K562 (cell line): ENCODE results near the gene NEDD9. TPM values are rescaled to one million over a fixed set of nuclear protein-coding genes. Genes with fewer than 3 reads are reported as not detected.

Experiments used
- ATAC-seq: fragments of 200-7000 bp; cut with Tn5 transposase; 3 replicates; pipeline ENCODE4 v1.9.1; 2020; ENCODE audit warnings: moderate library complexity
- BruUV-seq: library from RNA; stranded (reverse); fragments of 400-500 nt; replicated peaks from 2 replicates; lab custom pipeline; 2021; lab: Mats Ljungman, UMichigan
- CTCF ChIA-PET: fragments of 300-600 bp; formaldehyde crosslinking; extraction: SDS; loops from one replicate; lab custom pipeline; 2021; ENCODE audit warnings: low intra/inter-chr PET ratio; lab: Yijun Ruan, JAX
- POLR2A ChIA-PET: fragments of 300-600, 350-650 bp; sonication (Branson Sonifier 250); formaldehyde crosslinking; extraction: SDS; loops from one replicate; lab custom pipeline; 2021; ENCODE audit warnings: antibody characterized with exemption, inconsistent platforms; lab: Yijun Ruan, JAX
- DNase-seq, 4 experiments: peaks; one replicate each; pipeline versions ENCODE4 v3.0.0 to v3.0.0-alpha.2; 2011 to 2018; ENCODE audit warnings: low spot score in 3 of 4, mixed read lengths in 3 of 4; ENCODE audit errors: extremely low read depth in 1 of 4
- FAIRE-seq: peaks from 2 replicates; lab custom pipeline; 2011; peaks lifted over from hg19 to GRCh38; lab: Jason Lieb, UNC
- H2AFZ ChIP-seq: 2 replicates; pipeline ENCODE4 v1.6.0; 2011; ENCODE audit warnings: low read depth, low read length, control low read depth, inconsistent platforms
- H3K27ac ChIP-seq: fragments of 200-600 bp; 3 replicates; pipeline ENCODE4 v1.8.0; 2011; ENCODE audit warnings: low read depth, mild to moderate bottlenecking, control low read depth, inconsistent platforms, low read length, moderate library complexity, mixed read lengths; ENCODE audit errors: extremely low read depth
- H3K27me3 ChIP-seq, 2 experiments: fragments of 300-600 bp in 1 of 2; 2 replicates in 1 of 2; 3 replicates in 1 of 2; pipeline versions ENCODE4 v1.6.0 to v1.8.0; 2011; ENCODE audit warnings: inconsistent platforms in 2 of 2, low read length in 2 of 2, mild to moderate bottlenecking in 1 of 2, mixed read lengths in 1 of 2, moderate library complexity in 1 of 2; ENCODE audit not compliant: control insufficient read depth in 2 of 2, insufficient read depth in 2 of 2
- H3K36me3 ChIP-seq: fragments of 300-600 bp; 3 replicates; pipeline ENCODE4 v1.8.0; 2011; ENCODE audit warnings: mild to moderate bottlenecking, low read length, inconsistent platforms; ENCODE audit not compliant: control insufficient read depth, insufficient read depth
- H3K4me1 ChIP-seq, 2 experiments: fragments of 200-600 bp in 1 of 2; replicated peaks in 1 of 2; 2 replicates in 1 of 2; 3 replicates in 1 of 2; pipeline versions ENCODE4 v1.5.1 to v1.8.0; 2011; ENCODE audit warnings: inconsistent platforms in 2 of 2, low read length in 2 of 2, mild to moderate bottlenecking in 1 of 2, mixed read lengths in 1 of 2, moderate library complexity in 1 of 2; ENCODE audit not compliant: control insufficient read depth in 2 of 2, insufficient read depth in 2 of 2
- H3K4me2 ChIP-seq: 2 replicates; pipeline ENCODE4 v1.6.1; 2011; ENCODE audit warnings: low read length, control low read depth, inconsistent platforms, mixed read lengths; ENCODE audit not compliant: insufficient read depth
- H3K4me3 ChIP-seq: fragments of 200-600 bp; sonication (generic), shearing (Covaris generic); 2 replicates; pipeline ENCODE4 v1.5.1; 2016; ENCODE audit warnings: control low read depth, inconsistent platforms
- H3K79me2 ChIP-seq: fragments of 200-600 bp; 3 replicates; pipeline ENCODE4 v1.8.0; 2011; ENCODE audit warnings: low read length, inconsistent platforms; ENCODE audit not compliant: control insufficient read depth, insufficient read depth
- H3K9ac ChIP-seq, 2 experiments: 2 replicates each; pipeline versions ENCODE4 v1.6.0 to v1.6.1; 2011; ENCODE audit warnings: low read depth in 2 of 2, low read length in 2 of 2, control low read depth in 1 of 2, inconsistent platforms in 1 of 2, mild to moderate bottlenecking in 1 of 2, mixed read lengths in 1 of 2; ENCODE audit not compliant: insufficient read depth in 1 of 2
- H3K9me1 ChIP-seq: one replicate; pipeline ENCODE4 v1.6.0; 2011; ENCODE audit warnings: inconsistent platforms, mild to moderate bottlenecking, low read length, moderate library complexity; ENCODE audit not compliant: control insufficient read depth, insufficient read depth
- H3K9me3 ChIP-seq: replicated peaks from 2 replicates; pipeline ENCODE4 v1.5.1; 2011; ENCODE audit warnings: low read depth, low read length, inconsistent platforms; ENCODE audit not compliant: control insufficient read depth, insufficient read depth
- H4K20me1 ChIP-seq: replicated peaks from 2 replicates; pipeline ENCODE4 v1.6.1; 2011; ENCODE audit warnings: low read length, inconsistent platforms, mixed read lengths; ENCODE audit not compliant: control insufficient read depth, insufficient read depth
- POLR2B ChIP-seq: fragments of 450-650 bp; IDR thresholded peaks from 2 replicates; pipeline ENCODE4 v1.6.1; 2018; ENCODE audit warnings: low read depth; ENCODE audit not compliant: partially characterized antibody
- ZNF384 ChIP-seq: IDR thresholded peaks from 2 replicates; pipeline ENCODE4 v1.6.1; 2012; ENCODE audit warnings: low read depth, low read length, improper control_type of control experiment
- ZNF518B ChIP-seq: fragments of 250-450 bp; sonication (Bioruptor Pico); IDR thresholded peaks from 2 replicates; pipeline ENCODE4 v1.5.0; 2021; ENCODE audit warnings: mild to moderate bottlenecking, moderate library complexity
- WGBS: fragments of 100-300 bp; shearing (Covaris generic); methylation state at CpG from one replicate; pipeline ENCODE4 v1.1.6; 2016; ENCODE audit warnings: low coverage, mixed read lengths; ENCODE audit not compliant: insufficient coverage; ENCODE audit errors: missing lambda C conversion rate; 5-methylcytosine and 5-hydroxymethylcytosine counted together
- in situ Hi-C: fragments of 300-500 bp; cut with MboI; formaldehyde crosslinking; loops from 4 replicates; pipeline ENCODE4 v1.15.0; 2018; ENCODE audit warnings: inconsistent platforms, mixed read lengths
- intact Hi-C: fragments of 100-400 bp; cut with micrococcal nuclease; formaldehyde crosslinking; loops from 2 replicates; pipeline ENCODE4 v1.14.2; 2022
- polyA plus RNA-seq, 8 experiments: library from polyadenylated mRNA; depleted of rRNA in 4 of 8; stranded (reverse) in 5 of 8; unstranded in 3 of 8; fragments of >200 nt; fragmentation: Nextera tagmentation in 2 of 8; fragmentation: Illumina TruSeq in 1 of 8; extraction: Ambion mirVana in 2 of 8; extraction: Trizol in 1 of 8; gene quantifications; 2 replicates each; pipeline versions ENCODE4 v1.2.1 to v1.2.3, GENCODE V29; 2011 to 2014; ENCODE audit warnings: inconsistent platforms in 1 of 8, missing spikeins in 1 of 8
- total RNA-seq, 7 experiments: library from RNA; depleted of rRNA in 6 of 7; stranded (reverse); fragments of >200 nt in 6 of 7; fragmentation: Illumina TruSeq in 2 of 7; extraction: Trizol in 2 of 7; gene quantifications; 2 replicates each; pipeline versions ENCODE4 v1.2.1 to v1.2.3, GENCODE V29; 2011 to 2021; ENCODE audit warnings: low replicate concordance in 1 of 7

Gene NEDD9
- total and polyA plus RNA-seq, 9 of the 15 experiments (the other 6 are each of a cell fraction or from before 2014, with no cell fraction given): 0.04 to 0.18 (median 0.15) TPM; not detected in 6

DNA sequence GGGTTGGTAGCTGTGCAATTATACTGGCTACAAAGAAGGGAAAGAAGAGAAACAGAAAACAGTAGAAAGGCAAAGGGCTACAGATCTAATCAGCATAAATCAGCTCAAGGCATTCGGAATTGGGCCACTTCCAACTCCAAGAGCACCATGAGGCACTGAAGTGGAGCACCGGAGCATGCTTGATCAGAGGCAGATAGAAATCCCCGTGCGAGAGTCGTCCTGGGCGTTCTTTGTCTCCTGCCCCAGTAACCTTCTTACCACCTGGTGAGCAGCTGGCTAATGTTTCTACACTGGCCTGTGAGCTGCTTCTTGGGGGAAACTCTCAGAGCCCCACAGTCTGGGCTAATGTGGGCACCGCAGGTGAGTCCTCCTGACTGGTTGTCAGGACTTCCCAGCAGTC lies 16.7 kb downstream of the NEDD9 start:
- no peak for DNase-seq
- FAIRE-seq: no peak
- Histone ChIP-seq H3K9me3 (no peaks in the 10 kb centered on the region), H3K27me3 (peaks cover 35 to 51% of the 10 kb centered on the region in 2 experiments; a peak in 4 of 5 replicates), H3K9ac (no peak overlapping the region), H2AFZ (no peak overlapping the region), H4K20me1 (0 out of 2 replicates have a peak, but pooled peaks cover 4% of the 10 kb centered on the region), H3K4me1 (no peaks in the 10 kb centered on the region)
- ChIA-PET CTCF (no interaction called here), POLR2A (interaction anchor here (0.6 to 1.0 kb wide), 3 partner anchors 9 to 244 kb away, joined by 3 read pairs; no protein-coding TSS in a partner anchor)
- in situ Hi-C loops: no loop called here
- TF ChIP-seq POLR2B: no peak
- no peak for TF ChIP-seq ZNF518B (CRISPR knock-in tag)
- TF ChIP-seq ZNF384: no peak
- TF ChIP-seq, all 486 proteins: peak for 0
- no peak overlapping the region for H3K27ac ChIP-seq
- H3K4me2 ChIP-seq: no peak overlapping the region
- no peaks in the 10 kb centered on the region for H3K79me2 ChIP-seq
- H3K4me3 ChIP-seq: no peak overlapping the region
- ATAC-seq: no peak
- BruUV-seq: no TSS peak
- no peaks in the 10 kb centered on the region for H3K36me3 ChIP-seq
- H3K9me1 ChIP-seq: no peaks in the 10 kb centered on the region
- WGBS: 5% methylated on average over 7 of the region's 7 CpGs
- intact Hi-C loops: no loop called here
